ENCODE data around the gene NCOA3. TPM values are rescaled to one million over a fixed set of nuclear protein-coding genes. Genes with fewer than 3 reads are reported as not detected.

The NCOA3 gene
- total and polyA plus RNA-seq, 2 of the 8 experiments (the other 6 are each of a cell fraction or from before 2014, with no cell fraction given), result 7.9 to 24.7 TPM

- Histone ChIP-seq H3K18ac (ENCODE audit: extremely low read depth, low read length) (no peak overlapping the region), H2BK120ac (replicated peaks; ENCODE audit: low read depth, low read length) (no peak overlapping the region), H3K23me2 (ENCODE audit: low read depth, low read length) (no peaks in the 10 kb centered on the region), H4K20me1 (replicated peaks in 1 of 2; ENCODE audit: control insufficient read depth in 1 of 2, insufficient read depth in 2 of 2, low read length in 2 of 2) (no peaks in the 10 kb centered on the region), H3K23ac (ENCODE audit: insufficient read length) (no peak overlapping the region), H3K4ac (replicated peaks; ENCODE audit: insufficient read length, low read depth, low read length) (no peak overlapping the region), H2BK12ac (ENCODE audit: low read depth, low read length) (no peak overlapping the region), H3K9ac (replicated peaks in 1 of 4; ENCODE audit: extremely low read depth in 1 of 4, low read depth in 3 of 4, low read length in 3 of 4) (no peak overlapping the region), H2BK15ac (ENCODE audit: low read length) (no peak overlapping the region), H4K5ac (ENCODE audit: insufficient read length, low read depth, low read length) (no peak overlapping the region), H3K9me3 (ENCODE audit: insufficient read depth in 2 of 2, low read depth in 1 of 2, low read length in 1 of 2) (no peaks in the 10 kb centered on the region), H3K27ac (ENCODE audit: low read depth, low read length) (no peak overlapping the region), H3K4me1 (replicated peaks in 1 of 4; ENCODE audit: control insufficient read depth in 3 of 4, insufficient read depth in 4 of 4, low read length in 3 of 4) (peaks cover 0 to 8% (median 4%) of the 10 kb centered on the region in 4 experiments; a peak in 6 of 7 replicates), H3K4me2 (ENCODE audit: insufficient read depth in 1 of 2, low read depth in 2 of 2, low read length in 2 of 2) (no peak overlapping the region), H4K8ac (ENCODE audit: extremely low read depth, insufficient read depth, low read length) (no peak overlapping the region), H3K56ac (replicated peaks; ENCODE audit: insufficient read length, low read depth, low read length) (no peak overlapping the region), H3K79me2 (ENCODE audit: control insufficient read depth in 1 of 2, insufficient read depth in 2 of 2, low read length in 2 of 2) (peaks cover 0 to 19% of the 10 kb centered on the region in 2 experiments; a peak in 2 of 4 replicates), H4K91ac (replicated peaks; ENCODE audit: insufficient read length, low read length) (no peak overlapping the region), H2AFZ (ENCODE audit: low read length) (no peak overlapping the region), H2AK5ac (ENCODE audit: low read depth, low read length) (no peak overlapping the region), H3K4me3 (ENCODE audit: extremely low read depth in 1 of 4, insufficient read depth in 2 of 4, low read depth in 3 of 4, low read length in 4 of 4) (no peak overlapping the region), H3K27me3 (replicated peaks in 1 of 4; ENCODE audit: control insufficient read depth in 3 of 4, extremely low read depth in 1 of 4, insufficient read depth in 3 of 4, low read length in 3 of 4) (peaks cover 0 to 1% (median 0%) of the 10 kb centered on the region in 4 experiments; a peak in 1 of 7 replicates), H3K79me1 (ENCODE audit: low read depth, low read length) (no peaks in the 10 kb centered on the region), H3K36me3 (ENCODE audit: control insufficient read depth in 2 of 4, insufficient read depth in 4 of 4, low read length in 3 of 4) (no peaks in the 10 kb centered on the region), H2BK5ac (ENCODE audit: low read depth, low read length) (no peak overlapping the region), H2BK20ac (ENCODE audit: low read length) (no peak overlapping the region), H3K14ac (ENCODE audit: insufficient read length) (no peak overlapping the region)
- DNase-seq (ENCODE audit: low read depth in 1 of 2, low spot score in 2 of 2) (no peak), FAIRE-seq (no peak)
- CTCF ChIA-PET (ENCODE audit: partially characterized antibody), result no interaction called here
- WGBS, 2 experiments (ENCODE audit: extremely low coverage in 1 of 2, insufficient coverage in 1 of 2, insufficient read length in 1 of 2, insufficient replicate concordance in 2 of 2, low coverage in 1 of 2, low lambda C conversion rate in 2 of 2, missing lambda C conversion rate in 1 of 2), result 100% methylated on average over 1 of the region's 1 CpG; no CpG with 5 or more reads in 1 of the 2 experiments
- TF ChIP-seq MAFK (IDR thresholded peaks at IDR 0.05; ENCODE audit: low read depth, low read length) (no peak), CHD1 (IDR thresholded peaks at IDR 0.05; ENCODE audit: low read depth, low read length) (no peak), FOSL1 (IDR thresholded peaks at IDR 0.05; ENCODE audit: insufficient read depth, low read depth, low read length) (no peak), YY1 (IDR thresholded peaks at IDR 0.05; ENCODE audit: low read depth, low read length) (no peak), ZNF274 (IDR thresholded peaks at IDR 0.05; ENCODE audit: borderline replicate concordance, extremely low read depth, low read length) (no peak), CTBP2 (IDR thresholded peaks at IDR 0.05; ENCODE audit: borderline replicate concordance, insufficient read depth, insufficient read length, low read length) (no peak)
- POLR2A ChIA-PET (ENCODE audit: partially characterized antibody), result no interaction called here
Measured at GRCh38 chr20:47591231-47591630, 89.5 kb downstream of the NCOA3 start.
